Right lobe of liver (tissue), 4 donors: ENCODE data around the gene TNFRSF14.

Source experiments
- POLR2A ChIP-seq: fragments of 450-650 bp; IDR thresholded peaks from one replicate; pipeline ENCODE4 v1.6.1; 2017; ENCODE audit warnings: antibody characterized with exemption, mild to moderate bottlenecking
- TF ChIP-seq, protein P1 (sequence below), 4 donors: fragments of 200-600 bp in 3 of 4; fragments of 450-650 bp in 1 of 4; IDR thresholded peaks; one replicate each; pipeline versions ENCODE4 v1.5.1 to v1.8.0; 2016 to 2022; ENCODE audit warnings: antibody characterized with exemption in 4 of 4, mild to moderate bottlenecking in 2 of 4
- donor health status: DM: no; HTN: no; CAD: no.
- donor health status: DM: no; HTN: no; CAD: no.
- donor health status: DM: no; HTN: yes; CAD: no.

DNA sequence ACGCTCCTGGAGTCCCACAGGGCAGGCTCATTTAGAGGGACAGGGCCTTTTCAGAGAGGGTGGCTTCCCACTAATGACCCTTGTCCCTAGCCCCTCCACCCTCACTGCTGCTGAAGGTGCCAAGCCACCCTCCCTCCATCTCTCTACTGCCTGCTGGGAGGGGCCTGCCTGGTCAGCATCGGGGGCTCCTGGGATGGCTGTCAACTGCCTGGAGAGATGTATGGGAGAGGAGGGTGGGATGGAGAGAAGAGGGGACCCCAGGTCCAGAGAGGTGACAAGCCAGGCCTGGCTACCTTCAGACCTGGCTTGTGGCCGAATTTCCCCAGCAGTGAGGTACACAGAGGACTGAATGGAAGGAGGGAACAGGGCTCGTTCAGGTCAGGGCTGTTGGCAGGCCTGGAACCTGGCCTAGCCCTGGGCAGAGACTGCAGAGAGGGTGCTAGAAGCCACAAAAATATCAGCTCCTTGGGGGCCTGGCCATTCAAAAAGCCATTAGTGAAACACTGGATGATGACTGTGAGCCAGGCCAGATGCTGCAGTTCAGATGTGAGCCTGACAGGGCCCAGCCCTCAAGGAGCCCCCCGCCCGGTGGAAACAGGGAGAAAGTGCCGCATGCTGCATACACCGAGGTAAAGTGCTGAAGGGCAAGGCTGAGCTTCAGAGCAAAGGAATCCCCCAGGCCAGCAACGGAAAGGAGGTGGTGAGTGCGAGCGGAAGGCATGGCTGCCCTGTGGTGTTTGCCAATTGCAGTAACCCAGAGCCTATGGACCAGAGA, 56.6 kb downstream of the TNFRSF14 start:
- TF ChIP-seq, protein P1, sequence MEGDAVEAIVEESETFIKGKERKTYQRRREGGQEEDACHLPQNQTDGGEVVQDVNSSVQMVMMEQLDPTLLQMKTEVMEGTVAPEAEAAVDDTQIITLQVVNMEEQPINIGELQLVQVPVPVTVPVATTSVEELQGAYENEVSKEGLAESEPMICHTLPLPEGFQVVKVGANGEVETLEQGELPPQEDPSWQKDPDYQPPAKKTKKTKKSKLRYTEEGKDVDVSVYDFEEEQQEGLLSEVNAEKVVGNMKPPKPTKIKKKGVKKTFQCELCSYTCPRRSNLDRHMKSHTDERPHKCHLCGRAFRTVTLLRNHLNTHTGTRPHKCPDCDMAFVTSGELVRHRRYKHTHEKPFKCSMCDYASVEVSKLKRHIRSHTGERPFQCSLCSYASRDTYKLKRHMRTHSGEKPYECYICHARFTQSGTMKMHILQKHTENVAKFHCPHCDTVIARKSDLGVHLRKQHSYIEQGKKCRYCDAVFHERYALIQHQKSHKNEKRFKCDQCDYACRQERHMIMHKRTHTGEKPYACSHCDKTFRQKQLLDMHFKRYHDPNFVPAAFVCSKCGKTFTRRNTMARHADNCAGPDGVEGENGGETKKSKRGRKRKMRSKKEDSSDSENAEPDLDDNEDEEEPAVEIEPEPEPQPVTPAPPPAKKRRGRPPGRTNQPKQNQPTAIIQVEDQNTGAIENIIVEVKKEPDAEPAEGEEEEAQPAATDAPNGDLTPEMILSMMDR (IDR thresholded peaks at IDR 0.05) = no peak
- TF ChIP-seq POLR2A = no peak
